SK-N-MC (cell line): ENCODE measurements around the gene IQGAP3.

Experiments used
- DNase-seq: peaks from one replicate; pipeline ENCODE4 v3.0.0-alpha.2; 2011; ENCODE audit warnings: low read depth, low spot score
- H3K27ac ChIP-seq: fragments of 200-600 bp; sonication (generic); 2 replicates; pipeline ENCODE4 v1.5.1; 2016; ENCODE audit warnings: mixed run types
- H3K36me3 ChIP-seq: fragments of 200-600 bp; sonication (generic); 2 replicates; pipeline ENCODE4 v1.6.1; 2017; ENCODE audit warnings: antibody characterized with exemption, low read length, mixed read lengths; ENCODE audit not compliant: insufficient read depth
- H3K4me3 ChIP-seq: fragments of 200-600 bp; sonication (generic); 2 replicates; pipeline ENCODE4 v1.5.1; 2016
- H3K9ac ChIP-seq: fragments of 200-600 bp; sonication (generic); 2 replicates; pipeline ENCODE4 v1.8.0; 2017; ENCODE audit warnings: mixed run types, mixed read lengths; ENCODE audit not compliant: insufficient read length
- H3K9me3 ChIP-seq: fragments of 200-600 bp; sonication (generic); 2 replicates; pipeline ENCODE4 v1.6.1; 2017; ENCODE audit warnings: low read depth, mild to moderate bottlenecking, antibody characterized with exemption, low read length, moderate library complexity, mixed read lengths
- EZH2 ChIP-seq: fragments of 200-600 bp; sonication (generic); IDR thresholded peaks from one replicate; pipeline ENCODE4 v1.6.1; 2017; ENCODE audit warnings: antibody characterized with exemption
- FOXP2 ChIP-seq: optimal IDR thresholded peaks from 2 replicates; pipeline ENCODE3; 2011; ENCODE audit warnings: mild to moderate bottlenecking, moderate library complexity; ENCODE audit not compliant: insufficient read depth; ENCODE audit errors: extremely low read length, control extremely low read depth
- POLR2AphosphoS5 ChIP-seq: IDR thresholded peaks from 2 replicates; pipeline ENCODE4 v1.6.1; 2012; ENCODE audit warnings: mild to moderate bottlenecking, low read depth, low read length, borderline replicate concordance

IQGAP3 gene

DNA sequence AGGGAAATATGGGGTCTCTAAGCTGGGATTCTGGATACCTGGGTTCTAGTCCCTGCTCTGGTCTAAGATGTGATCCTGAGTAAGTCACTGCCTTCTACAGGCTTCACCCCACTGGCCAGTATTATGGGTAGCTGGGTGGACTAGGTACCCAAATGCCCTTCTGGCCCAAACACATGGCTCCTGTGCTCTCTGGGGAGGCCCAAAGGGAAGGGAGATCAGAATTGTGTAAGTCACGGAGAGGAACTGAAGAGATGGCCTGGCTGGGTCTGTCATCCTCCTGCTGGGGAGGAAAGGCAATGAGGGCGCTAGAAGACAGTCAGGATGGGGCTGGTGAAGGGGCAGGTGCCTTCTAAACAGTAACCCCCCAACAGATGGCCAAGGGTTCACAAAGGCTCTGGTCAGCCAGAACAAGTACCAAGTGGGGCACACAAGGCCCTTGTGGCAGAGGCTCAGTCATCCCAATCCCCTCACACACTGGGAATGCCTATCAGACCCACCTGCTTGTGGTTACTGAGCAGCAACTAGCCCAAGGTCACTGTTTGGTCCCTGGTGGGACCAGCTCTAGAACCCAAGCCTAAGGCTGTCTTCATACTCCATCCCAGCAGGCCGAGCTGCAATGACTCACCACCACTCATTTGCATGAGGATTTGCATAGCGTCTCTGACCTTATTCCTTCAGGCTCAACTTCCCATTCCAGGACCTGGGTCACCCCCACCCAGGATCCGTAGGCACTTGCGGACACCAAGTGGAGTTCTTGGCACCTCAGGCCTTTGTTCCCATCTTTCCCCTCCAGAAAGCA lies 81.0 kb downstream of the IQGAP3 start:
- no peaks in the 10 kb centered on the region for H3K9me3 ChIP-seq
- no peak overlapping the region for H3K4me3 ChIP-seq
- no peak for DNase-seq
- no peak overlapping the region for H3K27ac ChIP-seq
- H3K9ac ChIP-seq: no peak overlapping the region
- no peak for TF ChIP-seq POLR2AphosphoS5
- no peak for TF ChIP-seq FOXP2
- TF ChIP-seq EZH2: no peak
- H3K36me3 ChIP-seq: no peaks in the 10 kb centered on the region

- DNase-seq: no peak
- Histone ChIP-seq H3K27ac (no peak overlapping the region), H3K4me3 (no peak overlapping the region), H3K36me3 (no peaks in the 10 kb centered on the region), H3K9ac (no peak overlapping the region), H3K9me3 (no peaks in the 10 kb centered on the region)
- TF ChIP-seq POLR2AphosphoS5 (no peak), EZH2 (no peak), FOXP2 (no peak)
Observed at GRCh38 chr1:156490401-156491032, 81.8 kb downstream of the IQGAP3 start.

DNA sequence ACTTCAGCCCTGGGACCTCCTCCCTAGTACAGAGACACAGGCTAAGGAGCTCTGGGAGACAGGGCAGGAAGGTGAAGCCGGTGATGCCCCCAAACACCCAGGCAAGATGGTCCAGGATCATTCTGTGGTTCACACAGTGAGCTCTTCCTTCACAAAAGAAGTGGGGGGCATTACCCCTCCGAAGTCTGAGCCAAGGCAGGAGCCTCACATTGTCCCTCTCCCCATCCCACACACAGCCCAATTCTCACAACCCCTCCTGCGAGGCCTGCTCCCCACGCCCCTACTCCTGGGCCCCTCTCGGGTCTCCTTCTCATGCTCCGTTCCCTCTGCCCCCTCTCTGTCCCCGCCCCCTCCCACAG lies 82.5 kb downstream of the IQGAP3 start:
- Histone ChIP-seq H3K27ac (no peak overlapping the region), H3K4me3 (no peak overlapping the region), H3K36me3 (no peaks in the 10 kb centered on the region), H3K9ac (no peak overlapping the region), H3K9me3 (no peaks in the 10 kb centered on the region)
- TF ChIP-seq EZH2: no peak
- TF ChIP-seq FOXP2: no peak
- TF ChIP-seq POLR2AphosphoS5: no peak
- DNase-seq: no peak

DNA sequence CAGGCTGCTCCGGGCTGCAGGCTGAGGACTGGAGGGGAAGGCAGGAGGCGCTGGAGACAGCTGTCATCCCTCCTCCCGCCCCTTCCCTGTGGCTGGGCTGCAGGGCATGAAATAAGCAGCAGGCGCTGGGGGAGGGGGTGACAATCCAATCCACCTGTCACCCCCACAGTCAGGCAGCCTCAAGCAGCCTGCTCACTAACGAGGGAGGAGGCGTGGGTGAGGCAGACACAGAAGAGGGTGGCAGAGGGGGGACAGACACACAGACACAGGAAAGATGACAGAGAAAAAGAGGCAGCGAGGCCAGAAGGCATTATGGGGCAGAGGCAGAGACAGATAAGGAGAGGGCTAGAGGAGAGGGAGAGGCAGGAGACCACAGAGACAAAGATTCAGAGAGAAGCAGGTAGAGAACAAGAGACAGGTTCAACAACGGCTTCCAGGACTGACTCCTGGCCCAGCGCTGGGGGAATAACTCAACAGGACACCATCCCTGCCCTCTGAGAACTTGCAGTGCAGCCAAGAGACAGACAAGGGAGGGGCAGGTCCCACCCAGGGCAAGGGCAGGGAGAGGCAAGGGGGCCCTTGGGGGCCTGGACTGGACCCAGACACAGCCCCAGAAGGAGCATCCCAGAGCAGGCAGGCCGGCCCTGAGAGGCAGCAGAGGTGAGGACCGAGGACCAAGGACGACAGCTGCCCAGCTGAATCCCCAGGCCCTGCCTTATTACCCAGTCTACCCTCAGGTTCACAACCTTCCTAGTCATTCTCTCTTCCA lies 83.0 kb downstream of the IQGAP3 start:
- Histone ChIP-seq H3K4me3 (no peak overlapping the region), H3K9ac (no peak overlapping the region), H3K27ac (no peak overlapping the region), H3K36me3 (no peaks in the 10 kb centered on the region), H3K9me3 (no peaks in the 10 kb centered on the region)
- DNase-seq: no peak
- TF ChIP-seq EZH2: no peak
- no peak for TF ChIP-seq POLR2AphosphoS5
- TF ChIP-seq FOXP2: no peak

GRCh38 chr1:156488566-156489165 lies 83.7 kb downstream of the IQGAP3 start:
- Histone ChIP-seq H3K9ac (no peak overlapping the region), H3K36me3 (no peaks in the 10 kb centered on the region), H3K9me3 (no peaks in the 10 kb centered on the region), H3K27ac (no peak overlapping the region), H3K4me3 (no peak overlapping the region)
- no peak for DNase-seq
- TF ChIP-seq POLR2AphosphoS5: no peak
- no peak for TF ChIP-seq FOXP2
- no peak for TF ChIP-seq EZH2

GRCh38 chr1:156487862-156488261 lies 84.5 kb downstream of the IQGAP3 start:
- TF ChIP-seq FOXP2: no peak
- TF ChIP-seq EZH2: no peak
- no peak for TF ChIP-seq POLR2AphosphoS5
- H3K27ac ChIP-seq: no peak overlapping the region
- no peaks in the 10 kb centered on the region; the same call in 1 of the 2 replicates for H3K36me3 ChIP-seq
- no peak overlapping the region for H3K4me3 ChIP-seq
- no peak overlapping the region for H3K9ac ChIP-seq
- no peaks in the 10 kb centered on the region for H3K9me3 ChIP-seq
- no peak for DNase-seq

GRCh38 chr1:156486421-156487344 lies 85.7 kb downstream of the IQGAP3 start:
- Histone ChIP-seq H3K9me3 (no peaks in the 10 kb centered on the region), H3K36me3 (no peaks in the 10 kb centered on the region; the same call in 1 of the 2 replicates), H3K4me3 (no peak overlapping the region), H3K27ac (no peak overlapping the region), H3K9ac (no peak overlapping the region)
- TF ChIP-seq FOXP2 (no peak), EZH2 (no peak), POLR2AphosphoS5 (no peak)
- DNase-seq: no peak
